Cortex of kidney (tissue), 1 donor: ENCODE results near the gene POLD4.

Source experiments
- DNase-seq: peaks from one replicate; lab custom pipeline; 2025; lab: John Stamatoyannopoulos, UW

The POLD4 gene

GRCh38 chr11:67387518-67387917, 34.2 kb upstream of the POLD4 start:
- DNase-seq = no peak

- no peak for DNase-seq
Measured at GRCh38 chr11:67387069-67387468, 33.7 kb upstream of the POLD4 start.

- no peak for DNase-seq
Measured at GRCh38 chr11:67384851-67385366, 31.6 kb upstream of the POLD4 start.

- no peak for DNase-seq
Measured at GRCh38 chr11:67382276-67383136, 29.2 kb upstream of the POLD4 start.

- DNase-seq = no peak
Measured at GRCh38 chr11:67381244-67381972, 28.1 kb upstream of the POLD4 start.

GRCh38 chr11:67379061-67380058, 26.0 kb upstream of the POLD4 start:
- no peak for DNase-seq

GRCh38 chr11:67378544-67378943, 25.2 kb upstream of the POLD4 start:
- no peak for DNase-seq

- DNase-seq = no peak
Measured at GRCh38 chr11:67376873-67377808, 23.8 kb upstream of the POLD4 start.

- DNase-seq = no peak
Measured at GRCh38 chr11:67376063-67376820, 22.9 kb upstream of the POLD4 start.

- DNase-seq = no peak
Measured at GRCh38 chr11:67375320-67376055, 22.1 kb upstream of the POLD4 start.

- DNase-seq = no peak
Measured at GRCh38 chr11:67374571-67375281, 21.4 kb upstream of the POLD4 start.

- no peak for DNase-seq
Measured at GRCh38 chr11:67373648-67374570, 20.6 kb upstream of the POLD4 start.

- no peak for DNase-seq
Measured at GRCh38 chr11:67372993-67373647, 19.8 kb upstream of the POLD4 start, which contains the start of gene CLCF1. CLCF1 (minus strand) TSS chr11:67373598; CDS start chr11:67373539, 59 bp downstream.

- DNase-seq = no peak
Measured at GRCh38 chr11:67372321-67372992, 19.1 kb upstream of the POLD4 start.

GRCh38 chr11:67371911-67372320, 18.6 kb upstream of the POLD4 start:
- DNase-seq = no peak
